Testis (tissue), 3 donors: ENCODE results near the gene TF. TPM values are rescaled to one million over a fixed set of nuclear protein-coding genes. Genes with fewer than 3 reads are reported as not detected.

ENCODE experiments used
- DNase-seq: peaks from one replicate; pipeline ENCODE4 v3.0.0-alpha.2; 2019
- H3K27ac ChIP-seq, 2 donors: fragments of 200-600 bp; sonication (generic); one replicate each; pipeline ENCODE4 v1.5.1; 2019
- H3K27me3 ChIP-seq: fragments of 200-600 bp; sonication (generic); one replicate; pipeline ENCODE4 v1.5.1; 2019
- H3K36me3 ChIP-seq: fragments of 200-600 bp; sonication (generic); one replicate; pipeline ENCODE4 v1.5.1; 2017; ENCODE audit warnings: low read depth; ENCODE audit errors: missing control alignments
- H3K4me1 ChIP-seq: fragments of 200-600 bp; sonication (generic); one replicate; pipeline ENCODE4 v1.5.1; 2019
- H3K4me3 ChIP-seq, 2 donors: fragments of 200-600 bp; sonication (generic); one replicate each; pipeline ENCODE4 v1.5.1; 2017 to 2019
- H3K9me3 ChIP-seq: fragments of 200-600 bp; sonication (generic); one replicate; pipeline ENCODE4 v1.5.1; 2017
- POLR2A ChIP-seq: fragments of 450-650 bp; IDR thresholded peaks from one replicate; pipeline ENCODE4 v1.6.1; 2017; ENCODE audit warnings: antibody characterized with exemption, mild to moderate bottlenecking, moderate library complexity
- WGBS, 2 donors: methylation state at CpG; one replicate each; pipeline ENCODE4 v1.1.5; 2018; 5-methylcytosine and 5-hydroxymethylcytosine counted together
- intact Hi-C: fragments of 100-400 bp; cut with DNase I; formaldehyde crosslinking; loops from one replicate; pipeline ENCODE4 v1.15.1; 2023; ENCODE audit warnings: low total_unique reads
- polyA plus RNA-seq: library from polyadenylated mRNA; stranded (reverse); fragments of 350-450 nt; fragmentation: Illumina TruSeq; extraction: RNeasy Lipid Tissue Mini Kit (QIAGEN cat#74804); gene quantifications from one replicate; pipeline ENCODE4 v1.2.3, GENCODE V29; 2014; ENCODE audit warnings: low read depth, low replicate concordance; ENCODE audit not compliant: insufficient read depth
- total RNA-seq, 2 donors: library from RNA; depleted of rRNA; stranded (reverse); fragments of >200 nt; gene quantifications; one replicate each; pipeline ENCODE4 v1.2.3, GENCODE V29; 2016
- TF ChIP-seq, protein P1 (sequence below), 3 experiments: fragments of 450-650 bp in 2 of 3; fragments of 200-600 bp in 1 of 3; sonication (generic) in 1 of 3; IDR thresholded peaks; one replicate each; pipeline ENCODE4 v1.5.1; 2016 to 2019; ENCODE audit warnings: antibody characterized with exemption in 3 of 3, mild to moderate bottlenecking in 2 of 3, moderate library complexity in 1 of 3

Gene TF
- total and polyA plus RNA-seq, 3 donors from 2014 or later, result 53.1 to 165 (median 60.2) TPM

GRCh38 chr3:133700351-133700750 lies 45.8 kb upstream of the TF start:
- H3K27ac ChIP-seq, result no peak overlapping the region
- no peak overlapping the region for H3K4me3 ChIP-seq
- no peak for DNase-seq
- no peaks in the 10 kb centered on the region for H3K27me3 ChIP-seq
- no peaks in the 10 kb centered on the region for H3K36me3 ChIP-seq
- TF ChIP-seq, protein P1, sequence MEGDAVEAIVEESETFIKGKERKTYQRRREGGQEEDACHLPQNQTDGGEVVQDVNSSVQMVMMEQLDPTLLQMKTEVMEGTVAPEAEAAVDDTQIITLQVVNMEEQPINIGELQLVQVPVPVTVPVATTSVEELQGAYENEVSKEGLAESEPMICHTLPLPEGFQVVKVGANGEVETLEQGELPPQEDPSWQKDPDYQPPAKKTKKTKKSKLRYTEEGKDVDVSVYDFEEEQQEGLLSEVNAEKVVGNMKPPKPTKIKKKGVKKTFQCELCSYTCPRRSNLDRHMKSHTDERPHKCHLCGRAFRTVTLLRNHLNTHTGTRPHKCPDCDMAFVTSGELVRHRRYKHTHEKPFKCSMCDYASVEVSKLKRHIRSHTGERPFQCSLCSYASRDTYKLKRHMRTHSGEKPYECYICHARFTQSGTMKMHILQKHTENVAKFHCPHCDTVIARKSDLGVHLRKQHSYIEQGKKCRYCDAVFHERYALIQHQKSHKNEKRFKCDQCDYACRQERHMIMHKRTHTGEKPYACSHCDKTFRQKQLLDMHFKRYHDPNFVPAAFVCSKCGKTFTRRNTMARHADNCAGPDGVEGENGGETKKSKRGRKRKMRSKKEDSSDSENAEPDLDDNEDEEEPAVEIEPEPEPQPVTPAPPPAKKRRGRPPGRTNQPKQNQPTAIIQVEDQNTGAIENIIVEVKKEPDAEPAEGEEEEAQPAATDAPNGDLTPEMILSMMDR (IDR thresholded peaks at IDR 0.05), result no peak
- no peak for TF ChIP-seq POLR2A
- intact Hi-C loops, result no loop called here
- 88 to 89% methylated on average over 6 of the region's 6 CpGs for WGBS, 2 donors
- H3K4me1 ChIP-seq, result no peaks in the 10 kb centered on the region
- H3K9me3 ChIP-seq, result no peaks in the 10 kb centered on the region

- H3K9me3 ChIP-seq, result no peaks in the 10 kb centered on the region
- DNase-seq, result no peak
- H3K27me3 ChIP-seq, result no peaks in the 10 kb centered on the region
- TF ChIP-seq, protein P1 (IDR thresholded peaks at IDR 0.05), result no peak
- TF ChIP-seq POLR2A, result no peak
- no peak overlapping the region for H3K27ac ChIP-seq
- H3K4me3 ChIP-seq, result no peak overlapping the region
- no peaks in the 10 kb centered on the region for H3K36me3 ChIP-seq
- H3K4me1 ChIP-seq, result no peaks in the 10 kb centered on the region
- intact Hi-C loops, result no loop called here
- 93 to 94% methylated on average over 3 to 7 of the region's 7 CpGs for WGBS, 2 donors
Measured at GRCh38 chr3:133701435-133702358, 44.5 kb upstream of the TF start.

DNA sequence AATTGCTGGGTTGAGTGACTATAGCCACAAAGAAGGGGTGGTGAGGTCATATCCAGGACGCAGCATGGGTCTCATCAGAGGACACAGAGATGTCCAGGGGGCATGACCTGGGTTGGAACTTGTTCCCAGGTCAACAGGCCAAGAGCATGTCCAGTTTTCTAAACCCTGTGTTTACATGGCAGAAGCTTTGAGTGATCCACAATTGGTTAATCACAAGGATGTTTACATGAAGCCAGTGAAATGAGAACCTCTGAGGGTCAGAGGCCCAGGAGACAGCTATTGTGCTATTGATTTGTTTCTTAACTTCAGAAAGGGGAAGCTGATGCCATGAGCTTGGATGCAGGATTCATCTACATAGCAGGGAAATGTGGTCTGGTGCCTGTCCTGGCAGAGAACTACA lies 42.3 kb upstream of the TF start:
- WGBS, 2 donors, result 56 to 65% methylated on average over 1 of the region's 1 CpG
- Histone ChIP-seq H3K4me1 (no peaks in the 10 kb centered on the region), H3K9me3 (no peaks in the 10 kb centered on the region), H3K27ac (no peak overlapping the region), H3K4me3 (no peak overlapping the region), H3K27me3 (no peaks in the 10 kb centered on the region), H3K36me3 (no peaks in the 10 kb centered on the region)
- TF ChIP-seq POLR2A, result no peak
- TF ChIP-seq, protein P1 (IDR thresholded peaks at IDR 0.05), result no peak
- DNase-seq, result no peak
- intact Hi-C loops, result no loop called here

GRCh38 chr3:133706033-133706432 lies 40.2 kb upstream of the TF start:
- WGBS, 2 donors, result 87 to 92% methylated on average over 3 to 4 of the region's 4 CpGs
- TF ChIP-seq POLR2A, result no peak
- TF ChIP-seq, protein P1 (IDR thresholded peaks at IDR 0.05), result no peak
- intact Hi-C loops, result no loop called here
- no peaks in the 10 kb centered on the region for H3K36me3 ChIP-seq
- no peak for DNase-seq
- H3K27ac ChIP-seq, result no peak overlapping the region
- no peak overlapping the region for H3K4me3 ChIP-seq
- no peaks in the 10 kb centered on the region for H3K9me3 ChIP-seq
- H3K27me3 ChIP-seq, result no peaks in the 10 kb centered on the region
- H3K4me1 ChIP-seq, result no peaks in the 10 kb centered on the region
